HG02970 (cell line): ENCODE results near the gene RAB40B.
"Not testable (repeated sequence)": the region's sequence is repeated elsewhere in the genome, so short reads cannot be mapped to it uniquely, and the experiment has no call there.

ENCODE experiments used
- ATAC-seq: cut with Tn5 transposase; IDR thresholded peaks from one replicate; pipeline ENCODE4 v1.9.1; 2021; ENCODE audit warnings: mild to moderate bottlenecking, moderate library complexity, moderate number of reproducible peaks; ENCODE audit not compliant: unreplicated experiment, low FRiP score

RAB40B gene, protein sequence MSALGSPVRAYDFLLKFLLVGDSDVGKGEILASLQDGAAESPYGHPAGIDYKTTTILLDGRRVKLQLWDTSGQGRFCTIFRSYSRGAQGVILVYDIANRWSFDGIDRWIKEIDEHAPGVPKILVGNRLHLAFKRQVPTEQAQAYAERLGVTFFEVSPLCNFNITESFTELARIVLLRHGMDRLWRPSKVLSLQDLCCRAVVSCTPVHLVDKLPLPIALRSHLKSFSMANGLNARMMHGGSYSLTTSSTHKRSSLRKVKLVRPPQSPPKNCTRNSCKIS

DNA sequence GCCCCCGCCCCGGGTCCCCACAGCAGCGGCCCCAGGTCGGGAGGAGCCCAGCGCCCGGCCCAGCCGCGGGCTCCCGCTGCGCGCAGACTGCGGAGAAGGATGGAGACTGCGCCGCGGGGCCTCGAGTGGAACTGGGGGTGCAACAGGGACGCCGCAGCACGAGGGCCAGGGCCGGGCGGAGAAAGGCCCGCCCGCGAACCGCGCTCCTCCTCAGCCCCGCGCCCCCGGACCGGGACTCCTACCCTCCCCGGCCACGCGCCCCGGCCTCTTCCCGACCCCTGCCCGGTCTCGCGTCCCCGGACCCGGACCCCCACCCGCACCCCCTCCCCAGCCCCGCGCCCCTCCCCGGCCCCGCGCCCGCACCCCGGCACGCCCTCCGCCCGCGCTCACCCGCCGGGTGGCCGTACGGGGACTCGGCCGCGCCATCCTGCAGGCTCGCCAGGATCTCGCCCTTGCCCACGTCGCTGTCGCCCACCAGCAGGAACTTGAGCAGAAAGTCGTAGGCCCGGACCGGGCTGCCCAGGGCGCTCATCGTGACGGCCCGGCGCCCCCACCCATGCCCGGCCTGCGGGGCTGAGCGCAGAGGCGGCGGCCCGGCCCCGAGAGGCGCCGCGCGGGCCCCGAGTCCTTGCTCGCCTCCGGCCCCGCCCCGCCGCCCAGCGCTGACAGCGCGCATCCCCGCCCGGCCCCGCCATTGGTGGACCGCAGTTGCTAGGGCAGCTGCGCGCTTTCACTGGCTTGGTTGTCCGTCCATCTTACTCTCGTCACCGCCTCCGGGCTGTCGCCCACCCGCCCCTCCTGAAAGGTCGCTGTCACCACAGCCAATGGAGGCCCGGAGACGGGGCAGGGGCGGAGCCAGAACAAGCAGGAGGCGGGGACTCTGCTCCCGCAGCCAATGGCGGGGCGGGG, at the start of gene RAB40B:
RAB40B (minus strand) TSS at position 634 of the 909 bp plus-strand sequence; CDS start at position 532, 102 bp downstream.
- ATAC-seq = peak; percentile 95

DNA sequence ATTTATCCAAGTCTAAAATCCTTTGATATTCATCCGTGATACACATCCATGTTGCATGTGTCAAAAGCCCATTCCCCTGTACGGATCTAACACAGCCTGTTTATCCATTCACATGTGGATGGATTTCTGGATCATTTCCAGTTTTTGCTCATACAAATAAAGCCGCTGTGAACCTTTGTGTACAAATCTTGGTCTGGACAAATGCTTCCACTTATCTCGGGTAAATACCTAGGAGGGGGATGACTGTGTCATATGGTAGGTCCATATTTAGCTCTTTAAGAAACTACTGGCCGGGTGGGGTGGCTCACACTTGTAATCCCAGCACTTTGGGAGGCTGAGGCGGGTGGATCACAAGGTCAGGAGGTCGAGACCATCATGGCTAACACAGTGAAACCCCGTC, 47.0 kb upstream of the RAB40B start:
- no peak for ATAC-seq

DNA sequence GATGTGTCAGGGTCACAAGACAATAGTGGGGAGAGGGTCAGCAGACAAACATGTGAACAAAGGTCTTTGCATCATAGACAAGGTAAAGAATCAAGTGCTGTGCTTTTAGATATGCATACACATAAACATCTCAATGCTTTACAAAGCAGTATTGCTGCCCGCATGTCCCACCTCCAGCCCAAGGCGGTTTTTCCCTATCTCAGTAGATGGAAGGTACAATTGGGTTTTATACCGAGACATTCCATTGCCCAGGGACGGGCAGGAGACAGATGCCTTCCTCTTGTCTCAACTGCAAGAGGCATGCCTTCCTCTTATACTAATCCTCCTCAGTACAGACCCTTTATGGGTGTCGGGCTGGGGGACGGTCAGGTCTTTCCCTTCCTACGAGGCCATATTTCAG, 46.2 kb upstream of the RAB40B start:
- ATAC-seq = not testable (repeated sequence)

DNA sequence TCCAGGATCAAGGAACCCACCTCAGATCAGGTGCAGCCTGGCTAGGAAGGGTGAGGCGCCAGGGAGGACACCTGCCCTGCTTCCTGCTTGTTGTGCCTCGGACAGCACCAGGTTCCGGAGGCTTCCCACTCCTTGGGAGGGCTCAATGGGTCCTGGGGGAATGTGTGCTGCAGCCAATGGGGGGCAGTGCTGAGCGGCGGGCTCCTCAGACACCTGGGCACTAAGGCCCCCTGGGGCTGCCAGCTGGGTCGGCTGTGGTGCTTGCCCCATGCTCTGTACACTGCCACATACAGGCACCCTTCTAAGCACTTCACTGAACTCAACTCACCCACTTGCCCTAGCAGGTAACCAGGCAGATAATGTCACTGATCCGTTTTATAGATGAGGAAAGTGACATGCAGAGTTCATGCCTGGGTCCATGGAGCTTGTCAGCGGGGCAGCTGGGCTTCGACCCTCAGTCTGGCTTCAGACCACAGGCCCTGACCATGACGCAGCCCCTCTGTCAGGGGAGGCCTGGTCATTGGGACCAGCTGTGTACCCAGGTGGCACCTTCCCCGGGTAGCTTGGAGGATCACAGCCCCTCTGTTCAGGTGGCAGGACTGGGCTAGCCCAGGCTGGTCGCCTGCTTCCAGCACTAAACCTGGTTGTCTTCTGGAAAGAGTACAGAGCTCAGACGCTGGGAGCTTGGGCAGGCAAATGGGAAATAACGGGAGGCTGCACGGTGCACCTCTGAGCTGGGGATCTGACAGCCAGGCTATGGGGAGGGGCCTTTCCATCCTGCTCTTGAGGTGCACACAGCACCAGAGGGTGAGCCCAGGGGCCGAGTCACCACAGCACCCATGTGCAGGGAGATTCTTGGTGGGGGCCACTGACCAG, 45.1 kb upstream of the RAB40B start:
- no peak for ATAC-seq

DNA sequence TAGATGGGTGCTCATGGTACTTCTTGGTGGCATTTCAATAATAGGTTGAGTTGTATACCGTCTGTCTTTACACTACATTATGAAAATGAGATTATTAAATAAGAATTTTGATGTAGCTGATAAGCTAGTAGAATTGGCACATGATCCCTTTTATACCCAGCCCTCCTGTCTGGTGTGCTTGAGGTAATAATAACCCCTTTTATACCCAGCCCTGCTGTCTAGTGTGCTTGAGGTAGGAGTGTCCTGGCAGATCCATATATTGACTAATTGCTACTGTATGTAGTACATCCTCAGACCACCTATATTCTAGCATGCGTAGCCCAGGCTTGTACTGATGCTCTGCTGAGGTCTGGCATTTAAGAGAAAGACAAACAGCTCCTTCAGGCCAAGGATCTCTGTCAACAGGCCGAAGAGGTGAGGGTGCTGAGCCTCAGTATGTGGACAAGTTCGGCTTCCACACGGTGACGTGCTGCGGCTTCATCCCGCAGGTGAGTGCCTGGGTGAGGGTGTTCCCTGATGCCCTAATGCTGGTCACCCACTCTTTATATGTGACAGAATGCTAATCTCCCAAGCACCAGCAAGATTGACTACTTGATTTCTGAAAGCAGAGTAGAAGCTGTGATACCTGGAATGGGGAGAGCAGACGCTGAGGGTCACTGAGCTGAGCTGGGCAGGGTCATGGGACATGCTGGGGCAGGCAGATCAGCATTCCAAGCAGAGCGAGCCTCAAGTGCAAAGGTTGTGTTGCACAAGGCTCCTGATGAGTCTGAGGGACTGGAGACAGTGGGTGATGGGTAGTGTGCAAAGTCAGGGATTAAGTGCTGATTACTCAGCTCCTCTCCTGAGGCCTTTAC, 42.6 kb upstream of the RAB40B start:
- no peak for ATAC-seq

DNA sequence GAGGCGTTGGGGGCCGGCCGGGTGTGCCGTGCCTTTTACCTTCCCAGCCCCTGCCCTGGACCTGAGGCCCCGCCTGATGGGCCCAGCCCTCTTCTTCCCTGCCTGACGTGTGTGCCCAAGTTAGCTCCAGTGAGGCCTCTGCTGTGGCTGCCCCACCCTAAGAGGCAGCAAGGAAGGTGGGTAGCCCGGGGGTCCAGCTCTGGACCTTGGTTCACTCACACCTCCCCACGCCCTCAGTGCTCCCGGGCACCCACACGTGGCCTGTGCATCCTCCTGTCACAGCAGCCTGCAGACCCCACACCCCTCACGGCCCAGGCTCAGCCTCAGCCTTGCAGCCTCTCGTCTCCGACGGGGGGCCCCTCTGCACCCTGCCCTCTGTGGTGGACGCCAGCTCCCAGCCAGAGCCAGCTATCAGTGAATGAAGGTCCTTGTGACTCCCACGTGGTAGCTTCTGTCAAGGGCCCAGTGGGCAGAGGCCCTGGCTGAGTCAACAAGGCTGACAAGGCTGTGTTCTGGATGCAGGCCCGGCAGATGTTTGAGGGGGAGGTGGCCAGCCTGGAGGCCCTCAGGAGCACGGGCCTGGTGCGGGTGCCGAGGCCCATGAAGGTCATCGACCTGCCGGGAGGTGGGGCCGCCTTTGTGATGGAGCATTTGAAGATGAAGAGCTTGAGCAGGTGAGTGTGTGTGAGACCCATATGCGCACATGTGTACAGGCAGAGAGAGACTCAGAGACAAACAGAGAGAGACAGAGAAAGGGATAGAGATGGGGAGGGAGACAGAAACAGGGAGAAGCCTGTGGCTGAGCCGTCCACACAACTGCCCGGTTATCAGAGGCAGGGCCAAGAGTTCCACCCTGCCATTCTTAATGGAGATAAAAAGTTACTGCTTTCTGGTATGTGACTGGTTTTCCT, 39.7 kb upstream of the RAB40B start:
- no peak for ATAC-seq

DNA sequence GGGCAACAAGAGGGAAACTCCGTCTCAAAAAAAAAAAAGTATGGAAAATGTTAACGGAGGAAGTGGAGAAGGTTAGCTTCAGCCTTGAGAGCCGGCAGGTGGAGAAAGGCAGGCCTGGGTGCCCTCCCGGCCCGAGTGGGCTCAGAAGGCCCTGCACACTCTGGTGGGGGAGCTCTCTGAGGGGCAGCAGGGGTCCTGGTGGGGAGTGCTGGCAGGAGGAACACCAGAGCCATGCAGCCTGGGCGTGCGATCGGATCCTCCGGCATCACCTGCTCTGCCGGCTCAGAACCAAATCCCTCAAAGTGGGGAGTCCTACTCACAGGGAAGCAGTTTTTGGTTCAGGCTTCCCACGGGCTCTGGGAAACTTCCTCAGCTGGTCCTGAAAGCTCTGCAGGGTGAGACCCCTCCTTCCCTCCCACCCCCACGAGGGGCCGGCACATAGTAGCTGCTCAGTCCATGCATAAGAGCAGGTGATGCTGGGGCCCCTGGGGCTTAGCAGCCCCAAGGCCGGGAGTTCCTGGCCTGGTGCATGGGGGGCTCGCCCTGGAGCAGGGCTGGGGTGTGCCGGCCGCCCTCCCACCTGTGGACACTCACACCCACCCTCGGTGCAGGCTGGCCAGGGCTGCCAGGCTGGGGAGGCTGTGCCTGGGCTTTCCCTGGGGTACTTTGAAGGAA, 38.1 kb upstream of the RAB40B start:
- ATAC-seq = no peak

DNA sequence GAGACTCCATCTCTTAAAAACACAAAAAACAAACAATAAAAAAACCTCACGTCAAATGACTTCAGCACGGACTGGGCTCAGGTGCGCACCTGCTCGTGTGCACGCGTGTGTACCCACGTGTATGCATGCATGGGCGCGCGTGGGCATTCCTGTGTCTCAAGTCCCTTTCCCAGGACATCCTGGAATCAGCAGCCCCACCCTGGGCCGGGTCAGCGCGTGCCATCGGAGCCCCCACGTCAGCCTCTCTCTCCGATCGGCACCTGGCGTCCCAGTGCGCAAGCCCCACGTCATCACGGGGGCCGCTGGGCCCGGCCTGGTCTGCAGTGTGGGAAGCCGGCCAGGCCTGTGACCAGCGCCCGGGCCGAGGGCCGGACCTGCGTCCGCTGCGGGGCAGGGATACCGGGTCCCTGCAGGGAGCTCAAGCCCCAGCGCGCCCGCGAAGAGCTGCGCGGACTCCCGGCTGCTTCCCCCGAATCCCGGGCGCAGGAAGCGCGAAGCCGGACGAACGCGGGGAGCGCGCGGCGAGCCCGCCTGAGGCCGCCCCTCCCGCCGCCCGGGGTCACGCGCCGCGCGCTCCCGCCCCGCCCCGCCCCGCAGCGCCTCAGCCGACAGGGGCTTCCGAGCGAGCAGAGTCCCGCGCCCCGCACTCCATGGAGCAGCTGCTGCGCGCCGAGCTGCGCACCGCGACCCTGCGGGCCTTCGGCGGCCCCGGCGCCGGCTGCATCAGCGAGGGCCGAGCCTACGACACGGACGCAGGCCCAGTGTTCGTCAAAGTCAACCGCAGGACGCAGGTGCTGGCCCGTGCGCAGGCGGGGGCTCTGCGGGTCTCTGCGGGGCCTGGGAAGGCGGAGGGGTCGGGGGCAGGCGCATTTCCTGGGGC, 36.7 kb upstream of the RAB40B start, which contains the start of gene FN3K:
FN3K (plus strand) TSS at position 629 of the 880 bp plus-strand sequence; CDS start at position 651, 22 bp downstream.
- ATAC-seq = no peak

DNA sequence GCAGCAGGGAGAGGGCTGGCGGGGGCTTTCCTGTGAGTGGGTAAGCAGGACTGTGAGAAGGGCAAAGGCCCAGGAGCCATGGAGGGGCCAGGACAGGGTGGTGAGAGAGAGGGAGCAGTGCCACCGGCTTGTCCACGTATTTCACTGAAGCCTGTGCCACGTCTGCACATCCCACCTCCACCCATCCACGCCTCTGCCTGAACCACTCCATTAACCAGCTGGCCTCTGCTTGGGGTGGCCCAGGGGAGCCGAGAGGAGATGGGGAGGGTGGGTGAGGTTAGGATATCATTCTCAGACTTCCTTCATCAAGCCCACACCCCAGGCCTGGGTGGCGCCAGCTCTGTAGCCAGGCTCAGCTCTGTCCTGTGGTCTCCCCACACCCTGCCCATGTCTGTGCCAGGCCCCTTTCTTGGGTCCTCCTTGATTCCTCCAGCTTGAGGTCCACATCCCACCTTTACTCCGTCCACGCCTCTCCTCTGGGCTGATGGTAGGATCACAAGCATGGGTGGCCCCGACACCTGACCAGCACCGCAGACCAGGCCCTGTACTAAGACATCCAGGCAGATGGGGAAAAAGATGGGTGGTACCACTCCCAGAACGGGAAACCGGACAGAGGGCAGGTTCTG, 33.7 kb upstream of the RAB40B start:
- ATAC-seq = no peak

DNA sequence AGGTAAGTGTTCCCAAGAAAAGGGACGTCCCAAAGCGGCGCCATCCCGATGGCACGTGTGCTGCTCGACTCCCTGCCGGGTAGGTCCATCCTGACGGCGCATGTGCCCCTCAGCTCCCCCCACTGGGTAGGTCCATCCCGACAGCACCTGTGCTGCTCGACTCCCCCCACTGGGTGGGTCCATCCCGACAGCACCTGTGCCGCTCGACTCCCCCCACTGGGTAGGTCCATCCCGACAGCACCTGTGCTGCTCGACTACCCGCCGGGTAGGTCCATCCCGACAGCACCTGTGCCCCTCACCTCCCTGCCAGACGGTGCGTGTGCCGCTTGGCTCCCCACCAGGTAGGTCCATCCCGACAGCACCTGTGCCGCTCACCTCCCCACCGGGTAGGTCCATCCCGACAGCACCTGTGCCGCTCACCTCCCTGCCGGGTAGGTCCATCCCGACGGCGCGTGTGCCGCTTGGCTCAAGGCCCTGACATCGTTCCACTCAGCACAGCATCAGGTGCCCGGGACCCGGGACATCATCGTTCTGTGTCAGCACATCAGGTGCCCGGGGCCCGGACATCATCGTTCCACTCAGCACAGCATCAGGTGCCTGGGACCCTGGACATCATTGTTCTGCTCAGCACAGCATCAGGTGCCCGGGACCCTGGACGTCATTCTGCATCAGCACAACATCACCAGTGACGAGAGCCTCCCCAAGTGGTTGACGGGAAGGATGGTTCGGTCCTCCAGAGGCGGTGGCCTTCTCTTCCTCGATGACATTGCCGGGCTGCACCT, 31.2 kb upstream of the RAB40B start:
- ATAC-seq = no peak

DNA sequence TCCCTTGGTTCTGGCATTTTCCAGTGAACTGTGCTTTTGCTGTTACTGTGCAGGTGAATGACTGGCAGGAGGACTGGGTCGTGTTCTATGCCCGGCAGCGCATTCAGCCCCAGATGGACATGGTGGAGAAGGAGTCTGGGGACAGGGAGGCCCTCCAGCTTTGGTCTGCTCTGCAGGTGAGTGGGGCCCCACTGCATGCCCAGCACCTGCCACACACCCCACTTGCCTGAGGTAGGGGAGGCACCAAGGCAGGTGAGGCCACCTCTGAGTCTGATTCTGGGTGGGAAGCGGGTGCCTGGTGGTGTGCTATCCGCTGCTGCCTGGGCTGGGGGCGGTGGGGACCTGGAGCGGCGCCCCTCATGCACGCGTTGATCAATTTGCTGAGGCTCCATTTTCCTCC, 27.9 kb upstream of the RAB40B start:
- no peak for ATAC-seq

DNA sequence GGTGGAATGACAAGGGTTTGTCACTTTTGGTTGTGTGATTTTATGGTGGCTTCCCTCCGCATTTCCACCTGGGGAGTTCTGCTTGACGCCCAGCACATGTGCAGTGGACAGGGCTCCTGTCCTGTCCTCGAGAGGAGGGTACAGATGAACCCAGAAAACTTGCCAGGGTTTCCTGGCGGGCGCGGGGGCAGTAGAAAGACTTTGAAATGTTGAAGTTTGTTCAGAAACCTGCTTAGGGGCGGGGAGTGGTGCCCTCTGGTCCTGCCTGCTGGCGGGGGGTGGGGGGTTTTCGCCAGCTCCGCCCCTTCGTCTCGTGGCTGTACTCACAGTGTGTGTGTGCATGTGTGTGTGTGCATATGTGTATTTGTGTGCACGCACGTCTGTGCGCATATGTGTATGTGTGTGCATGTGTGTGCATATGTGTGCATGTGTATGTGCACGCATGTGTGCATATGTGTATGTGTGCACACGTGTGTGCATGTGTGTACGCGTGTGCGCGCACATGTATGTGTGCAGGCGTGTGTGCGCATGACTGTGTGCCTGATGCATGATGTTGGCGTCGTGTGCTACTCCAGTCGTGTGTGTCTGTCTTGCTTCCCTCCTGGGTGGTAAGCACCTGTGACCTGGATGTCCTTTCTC, 24.8 kb upstream of the RAB40B start:
- no peak for ATAC-seq

DNA sequence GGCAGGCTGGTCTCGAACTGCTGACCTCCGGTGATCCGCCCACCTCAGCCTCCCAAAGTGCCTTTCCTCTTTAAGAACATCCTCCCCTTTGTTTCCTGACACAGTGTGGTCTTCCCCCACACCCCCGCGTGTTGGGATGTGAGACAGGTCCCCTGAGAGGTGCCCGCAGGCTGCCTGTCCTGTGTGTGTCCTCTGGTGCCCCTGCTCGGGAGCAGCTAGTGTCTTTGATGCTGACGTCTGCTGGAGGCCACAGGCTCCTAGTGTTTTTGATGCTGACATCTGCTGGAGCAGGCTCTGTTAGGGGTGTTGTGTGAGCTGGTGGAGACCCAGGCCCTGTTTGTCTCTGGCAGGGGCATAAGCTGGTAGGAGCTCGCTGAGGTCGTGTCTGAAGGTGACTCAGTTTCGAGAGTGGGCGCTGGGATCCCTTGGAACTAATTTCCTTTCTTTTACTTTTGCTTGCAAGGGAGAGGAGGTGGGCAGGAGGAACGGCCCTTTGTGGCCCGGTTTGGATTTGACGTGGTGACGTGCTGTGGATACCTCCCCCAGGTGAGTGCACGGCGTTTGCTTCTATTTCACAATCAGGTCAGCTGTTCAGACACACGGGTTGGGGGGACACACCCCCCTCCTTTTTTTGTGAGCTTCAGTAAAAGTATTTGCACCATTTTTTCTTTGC, 24.0 kb upstream of the RAB40B start:
- no peak for ATAC-seq

DNA sequence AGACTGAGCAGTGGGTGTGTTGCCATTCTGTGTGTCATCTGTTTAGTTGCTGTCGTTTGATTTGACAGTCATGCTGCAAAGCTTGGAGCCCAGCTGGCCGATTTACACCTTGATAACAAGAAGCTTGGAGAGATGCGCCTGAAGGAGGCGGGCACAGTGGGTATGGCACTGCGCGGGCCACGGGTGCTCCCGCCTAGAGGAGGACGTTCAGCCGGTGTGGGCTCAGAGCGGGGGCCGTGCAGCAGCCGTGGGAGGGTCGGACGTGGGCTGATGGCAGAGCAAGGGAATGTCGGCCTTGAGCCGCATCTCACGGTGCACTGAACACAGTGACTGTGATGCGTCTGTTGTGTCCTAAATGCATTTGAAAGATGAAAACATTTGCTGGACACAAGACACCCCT, 21.7 kb upstream of the RAB40B start:
- no peak for ATAC-seq
